ENCODE measurements around the gene SLAMF8.

Gene SLAMF8

GRCh38 chr1:159873530-159874143 is 47.0 kb downstream of the SLAMF8 start:
- no peak for DNase-seq (ENCODE audit: low read depth)

GRCh38 chr1:159877695-159878444 is 51.2 kb downstream of the SLAMF8 start:
- no peak for DNase-seq (ENCODE audit: low read depth)

- DNase-seq (ENCODE audit: low read depth), result no peak
Measured at GRCh38 chr1:159879136-159879535, 52.5 kb downstream of the SLAMF8 start.

GRCh38 chr1:159879977-159880376 is 53.3 kb downstream of the SLAMF8 start:
- DNase-seq (ENCODE audit: low read depth), result no peak

GRCh38 chr1:159880430-159880829 is 53.8 kb downstream of the SLAMF8 start:
- no peak for DNase-seq (ENCODE audit: low read depth)

GRCh38 chr1:159881622-159882526 is 55.2 kb downstream of the SLAMF8 start:
- peak; percentile 45 for DNase-seq (ENCODE audit: low read depth)

- no peak for DNase-seq (ENCODE audit: low read depth)
Measured at GRCh38 chr1:159882527-159882862, 55.8 kb downstream of the SLAMF8 start.

GRCh38 chr1:159883134-159883533 is 56.5 kb downstream of the SLAMF8 start:
- no peak for DNase-seq (ENCODE audit: low read depth)

- no peak for DNase-seq (ENCODE audit: low read depth)
Measured at GRCh38 chr1:159884296-159884695, 57.6 kb downstream of the SLAMF8 start.
